SK-N-SH treated with all-trans-retinoic acid at 6 μM for 48 hours (cell line): ENCODE data around the gene PDE1C.

Experiments
- ATAC-seq: fragments of 200-7000 bp; cut with Tn5 transposase; 3 replicates; pipeline ENCODE4 v1.9.1; 2020; ENCODE audit warnings: mild to moderate bottlenecking, moderate library complexity
- ARNTL ChIP-seq: fragments of 450-650 bp; formaldehyde crosslinking; IDR thresholded peaks from 2 replicates; pipeline ENCODE4 v1.5.0; 2020; ENCODE audit warnings: low read depth, mild to moderate bottlenecking, moderate library complexity, borderline replicate concordance
- BACH2 ChIP-seq: fragments of 250-450 bp; sonication (Bioruptor Pico); IDR thresholded peaks from 2 replicates; pipeline ENCODE4 v1.9.0; 2021; ENCODE audit warnings: mild to moderate bottlenecking, borderline replicate concordance
- CREB5 ChIP-seq: fragments of 250-450 bp; sonication (Bioruptor Pico); IDR thresholded peaks from 2 replicates; pipeline ENCODE4 v1.5.1; 2020; ENCODE audit warnings: low read depth, mild to moderate bottlenecking, moderate library complexity
- CSDC2 ChIP-seq: fragments of 250-450 bp; sonication (Bioruptor Pico); IDR thresholded peaks from 2 replicates; pipeline ENCODE4 v1.5.0; 2020; ENCODE audit warnings: mild to moderate bottlenecking, moderate library complexity
- CSRNP3 ChIP-seq: fragments of 250-450 bp; sonication (Bioruptor Pico); IDR thresholded peaks from 2 replicates; pipeline ENCODE4 v1.5.1; 2021; ENCODE audit warnings: mild to moderate bottlenecking, moderate library complexity
- ESRRG ChIP-seq: fragments of 250-450 bp; sonication (Bioruptor Pico); IDR thresholded peaks from 2 replicates; pipeline ENCODE4 v1.6.1; 2021; ENCODE audit warnings: mild to moderate bottlenecking
- GLIS3 ChIP-seq: fragments of 250-450 bp; sonication (Bioruptor Pico); IDR thresholded peaks from 2 replicates; pipeline ENCODE4 v1.5.0; 2020; ENCODE audit warnings: mild to moderate bottlenecking, moderate library complexity
- ISL1 ChIP-seq: fragments of 250-450 bp; sonication (Bioruptor Pico); IDR thresholded peaks from 2 replicates; pipeline ENCODE4 v2.1.2; 2022; ENCODE audit warnings: mild to moderate bottlenecking, moderate library complexity
- OSR1 ChIP-seq: fragments of 250-450 bp; sonication (Bioruptor Pico); IDR thresholded peaks from 2 replicates; pipeline ENCODE4 v1.8.0; 2022; ENCODE audit warnings: moderate library complexity, mild to moderate bottlenecking, inconsistent platforms
- PATZ1 ChIP-seq: fragments of 250-450 bp; sonication (Bioruptor Pico); IDR thresholded peaks from 2 replicates; pipeline ENCODE4 v1.8.0; 2020; ENCODE audit warnings: mild to moderate bottlenecking, moderate library complexity, borderline replicate concordance
- POU6F1 ChIP-seq: fragments of 250-450 bp; sonication (Bioruptor Pico); IDR thresholded peaks from 2 replicates; pipeline ENCODE4 v1.8.0; 2021; ENCODE audit warnings: low read depth, mild to moderate bottlenecking, moderate library complexity, borderline replicate concordance
- PPARA ChIP-seq: fragments of 250-450 bp; sonication (Bioruptor Pico); IDR thresholded peaks from 2 replicates; pipeline ENCODE4 v1.5.0; 2020; ENCODE audit warnings: mild to moderate bottlenecking, borderline replicate concordance
- RARB ChIP-seq: fragments of 250-450 bp; sonication (Bioruptor Pico); IDR thresholded peaks from 2 replicates; pipeline ENCODE4 v1.8.0; 2021; ENCODE audit warnings: mild to moderate bottlenecking, moderate library complexity
- SNAI2 ChIP-seq: fragments of 250-450 bp; sonication (Bioruptor Pico); IDR thresholded peaks from 2 replicates; pipeline ENCODE4 v1.5.0; 2020; ENCODE audit warnings: mild to moderate bottlenecking, moderate library complexity
- TCF4 ChIP-seq: fragments of 250-450 bp; sonication (Bioruptor Pico); IDR thresholded peaks from 2 replicates; pipeline ENCODE4 v1.8.0; 2021; ENCODE audit warnings: mild to moderate bottlenecking, moderate library complexity, borderline replicate concordance
- TOX ChIP-seq: fragments of 250-450 bp; sonication (Bioruptor Pico); IDR thresholded peaks from 2 replicates; pipeline ENCODE4 v1.8.0; 2021; ENCODE audit warnings: mild to moderate bottlenecking, moderate library complexity, borderline replicate concordance
- TSHZ2 ChIP-seq: fragments of 250-450 bp; sonication (Bioruptor Pico); IDR thresholded peaks from 2 replicates; pipeline ENCODE4 v1.5.0; 2020; ENCODE audit warnings: mild to moderate bottlenecking, moderate library complexity
- ZC3H10 ChIP-seq: fragments of 250-450 bp; sonication (Bioruptor Pico); IDR thresholded peaks from 2 replicates; pipeline ENCODE4 v1.5.1; 2021; ENCODE audit warnings: mild to moderate bottlenecking, moderate library complexity
- ZFP30 ChIP-seq: fragments of 450-650 bp; formaldehyde crosslinking; IDR thresholded peaks from 2 replicates; pipeline ENCODE4 v1.5.0; 2022; ENCODE audit warnings: mild to moderate bottlenecking, moderate library complexity
- ZNF565 ChIP-seq: fragments of 450-650 bp; formaldehyde crosslinking; conservative IDR thresholded peaks from 2 replicates; pipeline ENCODE4 v1.5.0; 2020; ENCODE audit warnings: low read depth, mild to moderate bottlenecking, moderate library complexity
- ZNF70 ChIP-seq: fragments of 450-650 bp; formaldehyde crosslinking; IDR thresholded peaks from 2 replicates; pipeline ENCODE4 v1.5.0; 2020; ENCODE audit warnings: mild to moderate bottlenecking, moderate library complexity
- ZNF8 ChIP-seq: fragments of 450-650 bp; formaldehyde crosslinking; IDR thresholded peaks from 2 replicates; pipeline ENCODE4 v1.5.0; 2020; ENCODE audit warnings: mild to moderate bottlenecking, moderate library complexity

Gene PDE1C

GRCh38 chr7:31764462-31764861 is 305.7 kb downstream of the PDE1C start:
- TF ChIP-seq BACH2 (CRISPR knock-in tag) (no peak), ZFP30 (no peak), TOX (CRISPR knock-in tag) (no peak), SNAI2 (CRISPR knock-in tag) (no peak), CSDC2 (CRISPR knock-in tag) (no peak), TSHZ2 (CRISPR knock-in tag) (no peak), TCF4 (CRISPR knock-in tag) (no peak), ESRRG (CRISPR knock-in tag) (no peak), ARNTL (CRISPR knock-in tag) (no peak), CSRNP3 (CRISPR knock-in tag) (no peak), GLIS3 (no peak)
- ATAC-seq, result no peak

GRCh38 chr7:31763548-31763947 is 306.7 kb downstream of the PDE1C start:
- ATAC-seq, result no peak

More at GRCh38 chr7:31763548-31763947, 306.7 kb downstream of the PDE1C start:
- TF ChIP-seq OSR1 (CRISPR knock-in tag), result no peak
- no peak for TF ChIP-seq CSDC2 (CRISPR knock-in tag)
- no peak for TF ChIP-seq PATZ1 (CRISPR knock-in tag)
- TF ChIP-seq CSRNP3 (CRISPR knock-in tag), result no peak
- TF ChIP-seq RARB (CRISPR knock-in tag), result no peak
- no peak for TF ChIP-seq ZNF565 (CRISPR knock-in tag)
- TF ChIP-seq SNAI2 (CRISPR knock-in tag), result no peak
- TF ChIP-seq ZFP30, result no peak
- no peak for TF ChIP-seq TSHZ2 (CRISPR knock-in tag)
- TF ChIP-seq TOX (CRISPR knock-in tag), result no peak
- no peak for TF ChIP-seq GLIS3
- TF ChIP-seq ZNF70 (CRISPR knock-in tag), result no peak
- TF ChIP-seq BACH2 (CRISPR knock-in tag), result no peak
- TF ChIP-seq PPARA, result no peak
- no peak for TF ChIP-seq POU6F1 (CRISPR knock-in tag)
- no peak for TF ChIP-seq ZC3H10
- TF ChIP-seq ZNF8 (CRISPR knock-in tag), result no peak
- TF ChIP-seq ESRRG (CRISPR knock-in tag), result no peak
- no peak for TF ChIP-seq ISL1
- TF ChIP-seq CREB5 (CRISPR knock-in tag), result no peak
